ENCODE data around the gene HMCN1. TPM values are rescaled to one million over a fixed set of nuclear protein-coding genes. Genes with fewer than 3 reads are reported as not detected.

The HMCN1 gene
- total and polyA plus RNA-seq, 9 donors, result 1.4 to 26.6 (median 3.8) TPM

DNA sequence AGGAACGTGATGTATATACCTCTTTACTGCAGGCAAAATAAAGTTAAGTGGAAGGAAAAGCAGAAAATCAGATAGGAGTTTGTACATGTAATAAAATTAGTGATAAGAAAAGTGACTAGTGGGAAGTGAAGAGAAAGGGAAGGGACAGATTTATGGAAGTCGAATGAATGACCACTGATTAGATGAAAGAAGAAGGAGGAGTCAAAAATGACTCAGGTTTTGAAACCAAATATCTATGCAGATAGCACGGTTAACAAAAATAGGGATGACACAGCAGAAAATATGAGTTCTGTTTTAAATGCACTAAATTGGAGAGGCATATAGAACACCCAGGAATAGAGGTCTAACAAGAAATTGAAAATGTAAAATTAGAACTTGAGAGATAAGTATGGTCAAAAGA, 128.0 kb downstream of the HMCN1 start:
- Histone ChIP-seq H3K4me3 (no peak overlapping the region), H3K27me3 (no peaks in the 10 kb centered on the region), H3K4me1 (ENCODE audit: insufficient read depth) (no peaks in the 10 kb centered on the region), H3K27ac (no peak overlapping the region), H3K36me3 (no peaks in the 10 kb centered on the region), H3K9me3 (no peaks in the 10 kb centered on the region)
- intact Hi-C loops (cut with DNase I), result no loop called here
- no peak for TF ChIP-seq POLR2A (IDR thresholded peaks at IDR 0.05)
- no peak for TF ChIP-seq EP300 (IDR thresholded peaks at IDR 0.05)
- TF ChIP-seq, protein P1, sequence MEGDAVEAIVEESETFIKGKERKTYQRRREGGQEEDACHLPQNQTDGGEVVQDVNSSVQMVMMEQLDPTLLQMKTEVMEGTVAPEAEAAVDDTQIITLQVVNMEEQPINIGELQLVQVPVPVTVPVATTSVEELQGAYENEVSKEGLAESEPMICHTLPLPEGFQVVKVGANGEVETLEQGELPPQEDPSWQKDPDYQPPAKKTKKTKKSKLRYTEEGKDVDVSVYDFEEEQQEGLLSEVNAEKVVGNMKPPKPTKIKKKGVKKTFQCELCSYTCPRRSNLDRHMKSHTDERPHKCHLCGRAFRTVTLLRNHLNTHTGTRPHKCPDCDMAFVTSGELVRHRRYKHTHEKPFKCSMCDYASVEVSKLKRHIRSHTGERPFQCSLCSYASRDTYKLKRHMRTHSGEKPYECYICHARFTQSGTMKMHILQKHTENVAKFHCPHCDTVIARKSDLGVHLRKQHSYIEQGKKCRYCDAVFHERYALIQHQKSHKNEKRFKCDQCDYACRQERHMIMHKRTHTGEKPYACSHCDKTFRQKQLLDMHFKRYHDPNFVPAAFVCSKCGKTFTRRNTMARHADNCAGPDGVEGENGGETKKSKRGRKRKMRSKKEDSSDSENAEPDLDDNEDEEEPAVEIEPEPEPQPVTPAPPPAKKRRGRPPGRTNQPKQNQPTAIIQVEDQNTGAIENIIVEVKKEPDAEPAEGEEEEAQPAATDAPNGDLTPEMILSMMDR (IDR thresholded peaks at IDR 0.05), result no peak
- DNase-seq, result no peak
- 55 to 66% (median 66%) methylated on average over 3 of the region's 3 CpGs for WGBS, 3 donors

DNA sequence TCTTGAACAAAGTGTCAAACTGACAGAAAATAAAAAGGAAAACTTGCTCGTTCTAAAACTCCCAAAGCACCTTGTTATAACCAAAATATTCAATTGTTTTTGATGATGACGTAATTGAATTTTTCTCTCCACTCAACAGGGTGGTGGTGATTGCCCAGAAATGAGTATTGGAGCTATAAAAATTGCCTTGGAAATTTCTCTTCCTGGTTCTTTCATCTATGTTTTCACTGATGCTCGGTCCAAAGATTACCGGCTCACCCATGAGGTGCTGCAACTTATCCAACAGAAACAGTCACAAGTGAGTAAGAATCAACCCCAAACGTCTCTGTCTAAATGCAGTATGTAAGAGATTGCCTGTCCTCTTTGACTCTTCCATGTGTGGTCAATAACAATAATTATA, 130.1 kb downstream of the HMCN1 start:
- intact Hi-C loops (cut with DNase I), result no loop called here
- no peaks in the 10 kb centered on the region for H3K36me3 ChIP-seq
- TF ChIP-seq, protein P1 (IDR thresholded peaks at IDR 0.05), result no peak
- no peak overlapping the region for H3K4me3 ChIP-seq
- no peaks in the 10 kb centered on the region for H3K9me3 ChIP-seq
- no peaks in the 10 kb centered on the region for H3K27me3 ChIP-seq
- no peak for DNase-seq
- no peak overlapping the region for H3K27ac ChIP-seq
- H3K4me1 ChIP-seq (ENCODE audit: insufficient read depth), result no peaks in the 10 kb centered on the region
- WGBS, 3 donors, result 92 to 93% (median 92%) methylated on average over 5 of the region's 5 CpGs

DNA sequence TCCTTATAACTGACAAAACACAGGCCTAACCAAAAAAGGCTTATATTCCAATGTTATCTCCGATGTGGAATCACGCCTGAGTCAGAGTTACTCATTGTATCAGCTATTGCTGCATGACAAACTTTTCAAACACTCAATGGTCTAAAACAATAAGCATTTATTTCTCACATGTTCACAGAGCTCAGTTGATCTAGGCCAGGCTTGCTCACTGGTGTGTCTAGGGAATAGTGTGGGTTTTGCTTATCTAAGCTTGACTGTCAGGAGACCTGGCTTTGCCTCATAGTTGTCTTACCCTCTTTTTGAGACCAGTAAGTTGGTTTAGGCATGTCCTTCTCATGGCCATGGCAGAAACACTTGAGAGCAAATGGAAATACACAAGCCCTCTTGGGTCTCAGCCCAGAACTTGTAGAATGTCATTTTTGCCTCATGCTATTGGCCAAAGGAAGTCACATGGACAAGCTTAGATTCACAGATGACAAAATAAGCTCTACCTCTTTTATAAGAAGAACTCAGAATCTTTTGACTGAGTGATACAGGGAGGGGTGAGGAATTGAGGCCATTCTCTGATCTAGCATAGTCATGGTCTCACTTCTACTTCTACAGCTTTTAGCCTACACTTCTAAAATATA, 130.8 kb downstream of the HMCN1 start:
- H3K27me3 ChIP-seq, result no peaks in the 10 kb centered on the region
- intact Hi-C loops (cut with DNase I), result no loop called here
- TF ChIP-seq, protein P1 (IDR thresholded peaks at IDR 0.05), result no peak
- TF ChIP-seq POLR2A (IDR thresholded peaks at IDR 0.05), result no peak
- no peaks in the 10 kb centered on the region for H3K9me3 ChIP-seq
- H3K4me1 ChIP-seq (ENCODE audit: insufficient read depth), result no peaks in the 10 kb centered on the region
- no peak overlapping the region for H3K4me3 ChIP-seq
- no peak for DNase-seq
- H3K27ac ChIP-seq, result no peak overlapping the region
- 93 to 95% (median 94%) methylated on average over 2 of the region's 2 CpGs for WGBS, 3 donors
- no peaks in the 10 kb centered on the region for H3K36me3 ChIP-seq

DNA sequence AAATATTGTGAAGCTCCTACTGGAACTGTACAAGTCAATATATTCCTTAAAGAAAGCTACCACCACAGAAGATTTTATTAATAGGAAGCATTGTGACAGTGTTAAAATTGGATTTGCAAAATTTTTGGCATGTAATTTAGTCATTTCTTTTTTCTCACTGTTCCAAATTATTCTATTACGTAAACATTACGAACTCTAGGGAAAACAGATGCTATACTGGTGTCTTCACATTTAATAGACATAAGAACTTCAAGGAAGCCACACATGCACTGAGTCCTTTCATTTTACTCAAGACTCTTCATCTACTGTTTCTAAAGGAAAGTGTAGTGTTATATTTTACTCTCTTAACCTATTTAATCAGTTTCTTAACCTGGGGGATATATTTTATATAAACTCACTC, 135.4 kb downstream of the HMCN1 start:
- 62 to 75% (median 62%) methylated on average over 2 of the region's 2 CpGs for WGBS, 3 donors

More for the DNA sequence above, 135.4 kb downstream of the HMCN1 start:
- no peaks in the 10 kb centered on the region for H3K4me1 ChIP-seq (ENCODE audit: insufficient read depth)
- no peak overlapping the region for H3K27ac ChIP-seq
- DNase-seq, result no peak
- H3K36me3 ChIP-seq, result no peaks in the 10 kb centered on the region
- no peaks in the 10 kb centered on the region for H3K27me3 ChIP-seq
- TF ChIP-seq POLR2A (IDR thresholded peaks at IDR 0.05), result no peak
- TF ChIP-seq, protein P1 (IDR thresholded peaks at IDR 0.05), result no peak
- no peak for TF ChIP-seq EP300 (IDR thresholded peaks at IDR 0.05)
- no peaks in the 10 kb centered on the region for H3K9me3 ChIP-seq
- intact Hi-C loops (cut with DNase I), result no loop called here
- H3K4me3 ChIP-seq, result no peak overlapping the region
